ENCODE measurements around the gene F13B. TPM values are rescaled to one million over a fixed set of nuclear protein-coding genes. Genes with fewer than 3 reads are reported as not detected.

Gene F13B
- total RNA-seq, 1 experiment from 2014 or later: not detected

DNA sequence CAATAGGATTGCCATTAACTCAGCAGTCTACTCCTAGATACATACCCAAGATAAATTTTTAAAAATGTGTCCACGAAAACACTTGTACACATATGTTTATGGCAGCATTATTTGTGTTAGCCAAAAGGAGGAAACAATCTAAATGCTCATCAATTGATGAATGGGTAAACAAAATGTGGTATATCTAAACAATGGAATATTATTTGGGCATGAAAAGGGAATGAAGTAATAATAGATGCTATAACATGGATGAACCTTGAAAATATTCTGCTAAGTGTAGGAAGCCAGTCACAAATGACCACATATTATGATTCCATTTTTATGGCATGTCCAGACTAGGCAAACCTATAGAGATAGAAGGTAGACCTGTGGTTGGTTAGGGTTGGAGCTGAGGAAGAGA is 55.4 kb downstream of the F13B start:
- Histone ChIP-seq H3K4me2 (ENCODE audit: low read length) (no peak overlapping the region), H4K20me1 (ENCODE audit: low read length) (no peaks in the 10 kb centered on the region), H3K79me2 (ENCODE audit: low read length) (no peaks in the 10 kb centered on the region), H3K27me3 (ENCODE audit: low read length) (no peaks in the 10 kb centered on the region), H3K9ac (ENCODE audit: low read length) (no peak overlapping the region), H2AFZ (ENCODE audit: low read length) (no peak overlapping the region), H3K27ac (ENCODE audit: low read length) (no peak overlapping the region), H3K9me2 (replicated peaks; ENCODE audit: low read length) (no peaks in the 10 kb centered on the region), H3K4me3 (ENCODE audit: low read length) (no peak overlapping the region), H3K4me1 (ENCODE audit: insufficient read depth, low read length) (no peaks in the 10 kb centered on the region), H3K9me3 (ENCODE audit: low read length) (no peaks in the 10 kb centered on the region), H3K36me3 (ENCODE audit: low read depth, low read length) (no peaks in the 10 kb centered on the region), H3F3A (ENCODE audit: low read length, unreplicated experiment) (no peaks in the 10 kb centered on the region)
- no peak for TF ChIP-seq EZH2 (IDR thresholded peaks at IDR 0.05; ENCODE audit: low read length, unreplicated experiment)
- TF ChIP-seq, protein P1, sequence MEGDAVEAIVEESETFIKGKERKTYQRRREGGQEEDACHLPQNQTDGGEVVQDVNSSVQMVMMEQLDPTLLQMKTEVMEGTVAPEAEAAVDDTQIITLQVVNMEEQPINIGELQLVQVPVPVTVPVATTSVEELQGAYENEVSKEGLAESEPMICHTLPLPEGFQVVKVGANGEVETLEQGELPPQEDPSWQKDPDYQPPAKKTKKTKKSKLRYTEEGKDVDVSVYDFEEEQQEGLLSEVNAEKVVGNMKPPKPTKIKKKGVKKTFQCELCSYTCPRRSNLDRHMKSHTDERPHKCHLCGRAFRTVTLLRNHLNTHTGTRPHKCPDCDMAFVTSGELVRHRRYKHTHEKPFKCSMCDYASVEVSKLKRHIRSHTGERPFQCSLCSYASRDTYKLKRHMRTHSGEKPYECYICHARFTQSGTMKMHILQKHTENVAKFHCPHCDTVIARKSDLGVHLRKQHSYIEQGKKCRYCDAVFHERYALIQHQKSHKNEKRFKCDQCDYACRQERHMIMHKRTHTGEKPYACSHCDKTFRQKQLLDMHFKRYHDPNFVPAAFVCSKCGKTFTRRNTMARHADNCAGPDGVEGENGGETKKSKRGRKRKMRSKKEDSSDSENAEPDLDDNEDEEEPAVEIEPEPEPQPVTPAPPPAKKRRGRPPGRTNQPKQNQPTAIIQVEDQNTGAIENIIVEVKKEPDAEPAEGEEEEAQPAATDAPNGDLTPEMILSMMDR (conservative IDR thresholded peaks at IDR 0.05; ENCODE audit: low read depth, low read length): no peak
- TF ChIP-seq EZH2phosphoT487 (IDR thresholded peaks at IDR 0.05; ENCODE audit: borderline replicate concordance, low read length): no peak
- POLR2A ChIA-PET (ENCODE audit: unreplicated experiment): no interaction called here
- intact Hi-C loops (cut with micrococcal nuclease): no loop called here
- BruUV-seq (replicated peaks): no TSS peak
- CTCF ChIA-PET: no interaction called here
- ATAC-seq: no peak
- DNase-seq: no peak

DNA sequence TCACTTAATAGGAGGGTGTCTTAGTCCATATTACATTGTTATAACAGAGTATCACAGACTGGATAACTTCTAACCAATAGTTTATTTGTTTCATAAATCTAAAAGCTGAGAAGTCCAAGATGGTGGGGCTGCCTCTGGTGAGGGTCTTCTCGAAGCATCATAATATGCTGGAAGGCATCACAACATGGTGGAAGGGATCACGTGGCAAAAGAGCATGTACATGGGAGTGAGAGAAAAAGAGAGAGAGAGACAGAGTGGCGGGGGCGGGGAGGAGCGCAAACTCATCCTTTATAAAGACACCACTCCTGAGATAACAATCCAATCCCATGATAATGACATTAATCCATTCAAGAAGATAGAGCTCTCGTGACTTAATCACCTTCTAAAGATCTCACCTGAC is 58.2 kb downstream of the F13B start:
- Histone ChIP-seq H3K4me1 (ENCODE audit: insufficient read depth, low read length) (no peaks in the 10 kb centered on the region), H3K9me3 (ENCODE audit: low read length) (no peaks in the 10 kb centered on the region), H4K20me1 (ENCODE audit: low read length) (no peaks in the 10 kb centered on the region), H3F3A (ENCODE audit: low read length, unreplicated experiment) (no peaks in the 10 kb centered on the region), H3K9me2 (replicated peaks; ENCODE audit: low read length) (no peaks in the 10 kb centered on the region), H3K4me3 (ENCODE audit: low read length) (no peak overlapping the region), H2AFZ (ENCODE audit: low read length) (no peak overlapping the region), H3K9ac (ENCODE audit: low read length) (no peak overlapping the region), H3K79me2 (ENCODE audit: low read length) (no peaks in the 10 kb centered on the region), H3K36me3 (ENCODE audit: low read depth, low read length) (no peaks in the 10 kb centered on the region), H3K27me3 (ENCODE audit: low read length) (no peaks in the 10 kb centered on the region), H3K27ac (ENCODE audit: low read length) (no peak overlapping the region), H3K4me2 (ENCODE audit: low read length) (no peak overlapping the region)
- ChIA-PET POLR2A (ENCODE audit: unreplicated experiment) (no interaction called here), CTCF (no interaction called here)
- BruUV-seq (replicated peaks): no TSS peak
- intact Hi-C loops (cut with micrococcal nuclease): no loop called here
- TF ChIP-seq, protein P1 (conservative IDR thresholded peaks at IDR 0.05; ENCODE audit: low read depth, low read length): no peak
- TF ChIP-seq EZH2phosphoT487 (IDR thresholded peaks at IDR 0.05; ENCODE audit: borderline replicate concordance, low read length) (no peak), EZH2 (IDR thresholded peaks at IDR 0.05; ENCODE audit: low read length, unreplicated experiment) (no peak)
- ATAC-seq (no peak), DNase-seq (no peak)

DNA sequence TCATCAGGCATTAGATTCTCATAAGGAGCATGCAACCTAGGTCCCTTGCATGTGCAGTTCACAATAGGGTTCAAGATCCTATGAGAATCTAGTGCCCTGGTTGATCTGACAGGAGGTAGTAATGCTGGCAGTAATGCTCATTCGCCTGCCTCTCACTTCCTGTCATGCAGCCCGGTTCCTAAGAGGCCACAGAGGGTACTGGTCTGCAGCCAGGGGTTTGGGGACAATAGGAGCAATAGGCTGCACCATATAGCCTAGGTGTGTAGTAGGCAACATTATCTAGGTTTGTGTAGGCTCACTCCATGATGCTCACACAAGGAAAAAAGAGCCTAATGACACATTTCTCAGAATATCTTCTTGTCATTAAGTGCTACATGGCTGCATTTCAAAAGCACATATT is 63.9 kb downstream of the F13B start:
- no peak overlapping the region for H3K9ac ChIP-seq (ENCODE audit: low read length)
- H3K27ac ChIP-seq (ENCODE audit: low read length): no peak overlapping the region
- H3K79me2 ChIP-seq (ENCODE audit: low read length): no peaks in the 10 kb centered on the region
- DNase-seq (no peak), ATAC-seq (no peak)
- H3F3A ChIP-seq (ENCODE audit: low read length, unreplicated experiment): no peaks in the 10 kb centered on the region
- ChIA-PET CTCF (no interaction called here), POLR2A (ENCODE audit: unreplicated experiment) (no interaction called here)
- TF ChIP-seq EZH2phosphoT487 (IDR thresholded peaks at IDR 0.05; ENCODE audit: borderline replicate concordance, low read length) (no peak), EZH2 (IDR thresholded peaks at IDR 0.05; ENCODE audit: low read length, unreplicated experiment) (no peak)
- TF ChIP-seq, protein P1 (conservative IDR thresholded peaks at IDR 0.05; ENCODE audit: low read depth, low read length): no peak
- H2AFZ ChIP-seq (ENCODE audit: low read length): no peak overlapping the region
- H4K20me1 ChIP-seq (ENCODE audit: low read length): no peaks in the 10 kb centered on the region
- H3K4me1 ChIP-seq (ENCODE audit: insufficient read depth, low read length): no peaks in the 10 kb centered on the region
- no peak overlapping the region for H3K4me2 ChIP-seq (ENCODE audit: low read length)
- H3K36me3 ChIP-seq (ENCODE audit: low read depth, low read length): no peaks in the 10 kb centered on the region
- no peak overlapping the region for H3K4me3 ChIP-seq (ENCODE audit: low read length)
- H3K9me2 ChIP-seq (replicated peaks; ENCODE audit: low read length): no peaks in the 10 kb centered on the region
- BruUV-seq (replicated peaks): no TSS peak
- no peaks in the 10 kb centered on the region for H3K27me3 ChIP-seq (ENCODE audit: low read length)
- H3K9me3 ChIP-seq (ENCODE audit: low read length): no peaks in the 10 kb centered on the region
- intact Hi-C loops (cut with micrococcal nuclease): no loop called here
